ENCODE measurements around the gene ATF5.

Gene ATF5

DNA sequence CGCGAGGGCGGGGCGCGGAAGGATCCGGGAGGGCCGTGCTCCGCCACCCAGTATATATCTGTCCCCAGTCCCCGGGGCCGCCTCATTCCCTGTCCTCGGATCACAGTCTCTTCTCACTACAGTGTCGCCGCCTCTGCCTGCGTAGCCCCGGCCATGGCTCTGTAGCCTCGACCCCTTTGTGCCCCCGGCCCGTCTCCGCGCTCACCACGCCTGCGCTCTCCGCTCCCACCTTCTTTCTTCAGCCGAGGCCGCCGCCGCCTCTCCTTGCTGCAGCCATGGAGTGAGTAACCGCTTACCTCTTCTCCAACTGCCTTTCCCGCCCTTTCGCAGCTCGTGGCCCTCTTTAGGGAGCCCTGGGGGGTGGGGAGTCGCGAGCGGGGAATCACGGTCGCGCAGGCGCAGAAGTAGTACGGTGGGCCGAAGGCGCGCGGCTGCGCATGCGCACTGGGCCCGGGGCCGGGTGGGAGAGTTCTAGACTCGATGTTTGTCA, at the start of gene ATF5, which contains the start of gene NUP62:
Gene ATF5, plus strand, starts transcription at position 85 of the 490 bp plus-strand sequence. CDS start 1,646 bp downstream, outside the sequence.
Gene NUP62, minus strand, starts transcription at position 384 of the 490 bp plus-strand sequence. CDS start 19,697 bp downstream, outside the sequence.
- H3K4me3 ChIP-seq (IDR thresholded peaks at IDR 0.05; ENCODE audit: insufficient read depth, low read depth, low read length) = peak within 1 kb of the TSS; percentile 31
- H3K27me3 ChIP-seq (ENCODE audit: insufficient read depth, low read depth) = no peaks in the 10 kb centered on the region
- peak within 1 kb of the TSS; percentile 43; the same call in 1 of the 2 replicates for H2AFZ ChIP-seq (ENCODE audit: low read depth)
- H3K27ac ChIP-seq = peak within 1 kb of the TSS; percentile 98
- TF ChIP-seq, protein P1, sequence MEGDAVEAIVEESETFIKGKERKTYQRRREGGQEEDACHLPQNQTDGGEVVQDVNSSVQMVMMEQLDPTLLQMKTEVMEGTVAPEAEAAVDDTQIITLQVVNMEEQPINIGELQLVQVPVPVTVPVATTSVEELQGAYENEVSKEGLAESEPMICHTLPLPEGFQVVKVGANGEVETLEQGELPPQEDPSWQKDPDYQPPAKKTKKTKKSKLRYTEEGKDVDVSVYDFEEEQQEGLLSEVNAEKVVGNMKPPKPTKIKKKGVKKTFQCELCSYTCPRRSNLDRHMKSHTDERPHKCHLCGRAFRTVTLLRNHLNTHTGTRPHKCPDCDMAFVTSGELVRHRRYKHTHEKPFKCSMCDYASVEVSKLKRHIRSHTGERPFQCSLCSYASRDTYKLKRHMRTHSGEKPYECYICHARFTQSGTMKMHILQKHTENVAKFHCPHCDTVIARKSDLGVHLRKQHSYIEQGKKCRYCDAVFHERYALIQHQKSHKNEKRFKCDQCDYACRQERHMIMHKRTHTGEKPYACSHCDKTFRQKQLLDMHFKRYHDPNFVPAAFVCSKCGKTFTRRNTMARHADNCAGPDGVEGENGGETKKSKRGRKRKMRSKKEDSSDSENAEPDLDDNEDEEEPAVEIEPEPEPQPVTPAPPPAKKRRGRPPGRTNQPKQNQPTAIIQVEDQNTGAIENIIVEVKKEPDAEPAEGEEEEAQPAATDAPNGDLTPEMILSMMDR (conservative IDR thresholded peaks at IDR 0.05; ENCODE audit: low read depth, low read length) = no peak
- peaks cover 42% of the 10 kb centered on the region for H3K4me1 ChIP-seq (ENCODE audit: low read depth, poor library complexity, severe bottlenecking)
- H4K20me1 ChIP-seq (ENCODE audit: insufficient read depth) = peaks cover 3% of the 10 kb centered on the region; the same call in 1 of the 2 replicates
- peak within 1 kb of the TSS; percentile 53 for H3K4me2 ChIP-seq
- peaks cover 12% of the 10 kb centered on the region; the same call in 1 of the 2 replicates for H3K36me3 ChIP-seq (ENCODE audit: insufficient read depth)
- peak within 1 kb of the TSS; percentile 99 for H3K9ac ChIP-seq
- peaks cover 74% of the 10 kb centered on the region for H3K79me2 ChIP-seq (ENCODE audit: insufficient read depth, low read depth)

- H3K4me1 ChIP-seq (ENCODE audit: low read depth, poor library complexity, severe bottlenecking) = peaks cover 20% of the 10 kb centered on the region
- H4K20me1 ChIP-seq (ENCODE audit: insufficient read depth) = no peaks in the 10 kb centered on the region
- H3K36me3 ChIP-seq (ENCODE audit: insufficient read depth) = no peaks in the 10 kb centered on the region; the same call in 1 of the 2 replicates
- H2AFZ ChIP-seq (ENCODE audit: low read depth) = no peak overlapping the region
- peaks cover 20% of the 10 kb centered on the region for H3K79me2 ChIP-seq (ENCODE audit: insufficient read depth, low read depth)
- TF ChIP-seq, protein P1 (conservative IDR thresholded peaks at IDR 0.05; ENCODE audit: low read depth, low read length) = no peak
- H3K27ac ChIP-seq = no peak overlapping the region
- H3K9ac ChIP-seq = no peak overlapping the region
- no peak overlapping the region; the same call in 1 of the 2 replicates for H3K4me2 ChIP-seq
- H3K27me3 ChIP-seq (ENCODE audit: insufficient read depth, low read depth) = no peaks in the 10 kb centered on the region
- no peak overlapping the region for H3K4me3 ChIP-seq (IDR thresholded peaks at IDR 0.05; ENCODE audit: insufficient read depth, low read depth, low read length)
Observed at GRCh38 chr19:49879243-49879963, 49.6 kb upstream of the ATF5 start.

- Histone ChIP-seq H3K36me3 (ENCODE audit: insufficient read depth) (no peaks in the 10 kb centered on the region; the same call in 1 of the 2 replicates), H3K27me3 (ENCODE audit: insufficient read depth, low read depth) (no peaks in the 10 kb centered on the region), H3K27ac (no peak overlapping the region), H3K4me2 (no peak overlapping the region), H3K79me2 (ENCODE audit: insufficient read depth, low read depth) (peaks cover 10% of the 10 kb centered on the region), H3K9ac (no peak overlapping the region), H2AFZ (ENCODE audit: low read depth) (no peak overlapping the region), H3K4me3 (IDR thresholded peaks at IDR 0.05; ENCODE audit: insufficient read depth, low read depth, low read length) (no peak overlapping the region), H3K4me1 (ENCODE audit: low read depth, poor library complexity, severe bottlenecking) (peaks cover 21% of the 10 kb centered on the region), H4K20me1 (ENCODE audit: insufficient read depth) (no peaks in the 10 kb centered on the region)
- TF ChIP-seq, protein P1 (conservative IDR thresholded peaks at IDR 0.05; ENCODE audit: low read depth, low read length) = no peak
Observed at GRCh38 chr19:49880162-49880869, 48.7 kb upstream of the ATF5 start.

DNA sequence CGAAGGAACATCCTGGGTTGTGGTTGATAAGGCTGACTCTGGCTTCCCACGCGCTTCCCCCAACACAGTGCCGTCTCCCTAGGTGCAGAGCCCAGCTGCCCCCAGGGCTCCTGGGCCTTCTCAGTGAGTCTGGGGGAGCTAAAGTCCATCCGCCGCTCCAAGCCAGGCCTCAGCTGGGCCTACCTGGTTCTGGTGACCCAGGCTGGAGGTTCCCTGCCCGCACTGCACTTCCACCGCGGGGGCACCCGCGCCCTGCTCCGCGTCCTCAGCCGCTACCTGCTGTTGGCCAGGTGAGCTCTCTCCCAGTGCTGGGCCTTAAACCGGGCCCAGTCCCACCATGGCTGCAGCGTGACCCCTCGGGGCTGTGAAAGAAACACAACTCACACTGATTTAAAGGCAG, 47.8 kb upstream of the ATF5 start:
- Histone ChIP-seq H3K27ac (no peak overlapping the region), H3K4me2 (no peak overlapping the region), H3K4me3 (IDR thresholded peaks at IDR 0.05; ENCODE audit: insufficient read depth, low read depth, low read length) (no peak overlapping the region), H2AFZ (ENCODE audit: low read depth) (no peak overlapping the region), H3K79me2 (ENCODE audit: insufficient read depth, low read depth) (peaks cover 2% of the 10 kb centered on the region; the same call in 1 of the 2 replicates), H3K27me3 (ENCODE audit: insufficient read depth, low read depth) (no peaks in the 10 kb centered on the region), H3K4me1 (ENCODE audit: low read depth, poor library complexity, severe bottlenecking) (peaks cover 19% of the 10 kb centered on the region), H3K36me3 (ENCODE audit: insufficient read depth) (no peaks in the 10 kb centered on the region; the same call in 1 of the 2 replicates), H3K9ac (no peak overlapping the region), H4K20me1 (ENCODE audit: insufficient read depth) (no peaks in the 10 kb centered on the region)
- TF ChIP-seq, protein P1 (conservative IDR thresholded peaks at IDR 0.05; ENCODE audit: low read depth, low read length) = no peak

Data from KMS-11 (cell line).